ENCODE results near the gene HCN4.

GRCh38 chr15:73325191-73325861 is 43.4 kb downstream of the HCN4 start:
- TF ChIP-seq CTCF (conservative IDR thresholded peaks at IDR 0.05; ENCODE audit: low read depth in 2 of 2), result peak; percentile 43 to 70
- no peak for TF ChIP-seq POLR2AphosphoS5 (IDR thresholded peaks at IDR 0.05; ENCODE audit: low read depth)
- no peak for TF ChIP-seq REST (IDR thresholded peaks at IDR 0.05; ENCODE audit: unreplicated experiment)
- TF ChIP-seq EZH2phosphoT487 (IDR thresholded peaks at IDR 0.05; ENCODE audit: unreplicated experiment), result no peak
- no peak for TF ChIP-seq ZNF331 (CRISPR knock-in tag; IDR thresholded peaks at IDR 0.05; ENCODE audit: low read depth)
- TF ChIP-seq EZH2 (IDR thresholded peaks at IDR 0.05; ENCODE audit: low read depth, unreplicated experiment), result no peak
- no peak for TF ChIP-seq CREB1 (CRISPR knock-in tag; IDR thresholded peaks at IDR 0.05; ENCODE audit: low read depth)
- TF ChIP-seq ETS1 (IDR thresholded peaks at IDR 0.05), result no peak
- no peak for TF ChIP-seq ZNF462 (CRISPR knock-in tag; IDR thresholded peaks at IDR 0.05)

Measured in GM23338 (cell line).